Natural killer cell (primary cell): Measurements from ENCODE around the gene LIPG. TPM values are rescaled to one million over a fixed set of nuclear protein-coding genes. Genes with fewer than 3 reads are reported as not detected.
"Not testable (repeated sequence)": the region's sequence is repeated elsewhere in the genome, so short reads cannot be mapped to it uniquely, and the experiment has no call there.

Experiments used
- ATAC-seq, 3 donors: fragments of 150-1000 bp in 2 of 3; fragments of 200-7000 bp in 1 of 3; cut with Tn5 transposase; 1 replicate in 1 of 3; 2 replicates in 2 of 3; pipeline ENCODE4 v1.10.0; 2021; ENCODE audit warnings: mild to moderate bottlenecking in 2 of 3, moderate library complexity in 2 of 3
- DNase-seq, 2 donors: peaks; one replicate each; pipeline versions ENCODE4 v3.0.0 to v3.0.0-alpha.2; 2013 to 2021; ENCODE audit warnings: mixed read lengths in 1 of 2
- H3K27ac ChIP-seq: one replicate; pipeline ENCODE4 v1.5.1; 2013; ENCODE audit warnings: mild to moderate bottlenecking, low read length
- H3K27me3 ChIP-seq: one replicate; pipeline ENCODE4 v1.6.1; 2013; ENCODE audit warnings: low read length; ENCODE audit not compliant: control insufficient read depth, insufficient read depth
- H3K36me3 ChIP-seq: one replicate; pipeline ENCODE4 v1.6.1; 2013; ENCODE audit warnings: low read length; ENCODE audit not compliant: control insufficient read depth, insufficient read depth
- H3K4me1 ChIP-seq: one replicate; pipeline ENCODE4 v1.6.1; 2013; ENCODE audit warnings: low read length; ENCODE audit not compliant: control insufficient read depth, insufficient read depth
- H3K4me3 ChIP-seq: one replicate; pipeline ENCODE4 v1.5.1; 2013; ENCODE audit warnings: low read length
- H3K9me3 ChIP-seq: one replicate; pipeline ENCODE4 v1.6.1; 2013; ENCODE audit warnings: low read length; ENCODE audit not compliant: control insufficient read depth, insufficient read depth
- H3K27ac Mint-ChIP-seq, 2 donors: one replicate each; pipeline ENCODE4 v1.8.0; 2022; ENCODE audit warnings: mild to moderate bottlenecking in 2 of 2, mixed read lengths in 2 of 2, moderate library complexity in 1 of 2
- H3K27me3 Mint-ChIP-seq, 2 donors: one replicate each; pipeline ENCODE4 v1.8.0; 2022; ENCODE audit warnings: low read depth in 2 of 2, mixed read lengths in 2 of 2
- H3K36me3 Mint-ChIP-seq: one replicate; pipeline ENCODE4 v1.8.0; 2022; ENCODE audit warnings: mixed read lengths
- H3K4me1 Mint-ChIP-seq, 2 donors: one replicate each; pipeline ENCODE4 v1.8.0; 2022; ENCODE audit warnings: mixed read lengths in 2 of 2
- H3K4me3 Mint-ChIP-seq: one replicate; pipeline ENCODE4 v1.8.0; 2022; ENCODE audit warnings: mild to moderate bottlenecking, moderate library complexity, mixed read lengths
- H3K9me3 Mint-ChIP-seq, 2 donors: one replicate each; pipeline ENCODE4 v1.8.0; 2022; ENCODE audit warnings: mixed read lengths in 2 of 2
- CTCF ChIP-seq: fragments of 200-600 bp; IDR thresholded peaks from one replicate; pipeline ENCODE4 v1.8.0; 2022; ENCODE audit warnings: antibody characterized with exemption
- WGBS: methylation state at CpG from one replicate; pipeline ENCODE4 v1.1.7; 2013; ENCODE audit warnings: missing lambda C conversion rate; ENCODE audit not compliant: insufficient coverage; 5-methylcytosine and 5-hydroxymethylcytosine counted together
- intact Hi-C: fragments of 100-400 bp; cut with micrococcal nuclease; formaldehyde crosslinking; loops from one replicate; pipeline ENCODE4 v1.14.2; 2022
- total RNA-seq, 4 donors: library from RNA; stranded (reverse); fragments of 120-200 nt in 1 of 4; gene quantifications; one replicate each; pipeline versions ENCODE4 v1.2.3 to v1.2.4, GENCODE V29; 2013 to 2022

LIPG gene
- under 1 TPM in 1 of 3 donors, not detected in 2; 0.48 TPM for total RNA-seq
- not detected for total RNA-seq (2013)

GRCh38 chr18:49561289-49562193, at the start of gene LIPG:
LIPG (plus strand) TSS chr18:49562057; CDS start chr18:49562309, 252 bp downstream.
- WGBS = 2% methylated on average over 67 of the region's 67 CpGs
- peak within 1 kb of the TSS; percentile 88 for H3K4me3 Mint-ChIP-seq
- Histone ChIP-seq H3K27ac (no peak within 1 kb of the TSS), H3K4me3 (peak within 1 kb of the TSS; percentile 9), H3K27me3 (peaks cover 37% of the 10 kb centered on the region), H3K9me3 (no peaks in the 10 kb centered on the region), H3K4me1 (peaks cover 22% of the 10 kb centered on the region), H3K36me3 (no peaks in the 10 kb centered on the region)
- TF ChIP-seq CTCF = no peak
- H3K36me3 Mint-ChIP-seq = no peaks in the 10 kb centered on the region
- DNase-seq = peak; percentile 37 to 66
- no peaks in the 10 kb centered on the region for H3K9me3 Mint-ChIP-seq
- H3K27me3 Mint-ChIP-seq = peaks cover 63 to 85% of the 10 kb centered on the region in 2 donors
- peaks cover 24 to 34% of the 10 kb centered on the region in 2 donors for H3K4me1 Mint-ChIP-seq
- intact Hi-C loops = no loop called here
- peak within 1 kb of the TSS in 1 of 2 donors; percentile 31 for H3K27ac Mint-ChIP-seq
- peak; percentile 72 to 89 (median 84) for ATAC-seq

- H3K4me1 ChIP-seq, H3K36me3 Mint-ChIP-seq, H3K4me3 ChIP-seq, H3K27me3 ChIP-seq, intact Hi-C loops, H3K4me1 Mint-ChIP-seq, H3K4me3 Mint-ChIP-seq, ATAC-seq, H3K36me3 ChIP-seq, DNase-seq, H3K27ac ChIP-seq, H3K9me3 ChIP-seq, H3K27ac Mint-ChIP-seq, H3K9me3 Mint-ChIP-seq: not testable (repeated sequence)
- WGBS = 98% methylated on average over 8 of the region's 8 CpGs
- peaks cover 10 to 12% of the 10 kb centered on the region in 2 donors for H3K27me3 Mint-ChIP-seq
These were observed 49.0 kb upstream of the LIPG start for GRCh38 chr18:49512876-49513275.

- WGBS = 89% methylated on average over 9 of the region's 9 CpGs
- TF ChIP-seq CTCF = no peak
- peaks cover 0 to 4% of the 10 kb centered on the region in 2 donors for H3K27me3 Mint-ChIP-seq
These were observed 47.3 kb upstream of the LIPG start for GRCh38 chr18:49514577-49514976.

GRCh38 chr18:49515003-49515402, 46.9 kb upstream of the LIPG start:
- intact Hi-C loops, H3K36me3 Mint-ChIP-seq, H3K27ac Mint-ChIP-seq, H3K4me1 Mint-ChIP-seq, H3K9me3 ChIP-seq, H3K27me3 ChIP-seq, ATAC-seq, H3K27ac ChIP-seq, H3K27me3 Mint-ChIP-seq, H3K9me3 Mint-ChIP-seq, H3K36me3 ChIP-seq, H3K4me3 Mint-ChIP-seq, DNase-seq, H3K4me1 ChIP-seq, H3K4me3 ChIP-seq: not testable (repeated sequence)
- 71% methylated on average over 5 of the region's 5 CpGs for WGBS

More at GRCh38 chr18:49514577-49514976, 47.3 kb upstream of the LIPG start:
- Histone ChIP-seq H3K27me3 (no peaks in the 10 kb centered on the region), H3K27ac (no peak overlapping the region), H3K4me1 (no peaks in the 10 kb centered on the region), H3K36me3 (no peaks in the 10 kb centered on the region), H3K4me3 (no peak overlapping the region), H3K9me3 (no peaks in the 10 kb centered on the region)
- intact Hi-C loops = no loop called here
- no peak for ATAC-seq
- no peak for DNase-seq
- Mint-ChIP-seq H3K36me3 (no peaks in the 10 kb centered on the region), H3K9me3 (no peaks in the 10 kb centered on the region), H3K4me3 (no peak overlapping the region), H3K4me1 (no peaks in the 10 kb centered on the region), H3K27ac (no peak overlapping the region)
